ENCODE measurements around the gene PDE10A.

GRCh38 chr6:165656581-165657324 lies 6.3 kb downstream of the PDE10A start:
- TF ChIP-seq, protein P1, sequence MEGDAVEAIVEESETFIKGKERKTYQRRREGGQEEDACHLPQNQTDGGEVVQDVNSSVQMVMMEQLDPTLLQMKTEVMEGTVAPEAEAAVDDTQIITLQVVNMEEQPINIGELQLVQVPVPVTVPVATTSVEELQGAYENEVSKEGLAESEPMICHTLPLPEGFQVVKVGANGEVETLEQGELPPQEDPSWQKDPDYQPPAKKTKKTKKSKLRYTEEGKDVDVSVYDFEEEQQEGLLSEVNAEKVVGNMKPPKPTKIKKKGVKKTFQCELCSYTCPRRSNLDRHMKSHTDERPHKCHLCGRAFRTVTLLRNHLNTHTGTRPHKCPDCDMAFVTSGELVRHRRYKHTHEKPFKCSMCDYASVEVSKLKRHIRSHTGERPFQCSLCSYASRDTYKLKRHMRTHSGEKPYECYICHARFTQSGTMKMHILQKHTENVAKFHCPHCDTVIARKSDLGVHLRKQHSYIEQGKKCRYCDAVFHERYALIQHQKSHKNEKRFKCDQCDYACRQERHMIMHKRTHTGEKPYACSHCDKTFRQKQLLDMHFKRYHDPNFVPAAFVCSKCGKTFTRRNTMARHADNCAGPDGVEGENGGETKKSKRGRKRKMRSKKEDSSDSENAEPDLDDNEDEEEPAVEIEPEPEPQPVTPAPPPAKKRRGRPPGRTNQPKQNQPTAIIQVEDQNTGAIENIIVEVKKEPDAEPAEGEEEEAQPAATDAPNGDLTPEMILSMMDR (IDR thresholded peaks at IDR 0.05; ENCODE audit: insufficient read depth, low read length) = no peak
- no peak for TF ChIP-seq GABPA (IDR thresholded peaks at IDR 0.05; ENCODE audit: low read depth)
- no peak for TF ChIP-seq REST (IDR thresholded peaks at IDR 0.05; ENCODE audit: insufficient replicate concordance, low read depth)
- no peak for TF ChIP-seq POLR2AphosphoS5 (IDR thresholded peaks at IDR 0.05; ENCODE audit: low read depth)
- no peak for TF ChIP-seq SPI1 (IDR thresholded peaks at IDR 0.05; ENCODE audit: borderline replicate concordance, low read depth)

All from HL-60 (cell line).